ENCODE measurements around the gene ZNF618.

GRCh38 chr9:114078021-114078780, 202.1 kb downstream of the ZNF618 start, which contains the start of gene AMBP:
- TF ChIP-seq, protein P1, sequence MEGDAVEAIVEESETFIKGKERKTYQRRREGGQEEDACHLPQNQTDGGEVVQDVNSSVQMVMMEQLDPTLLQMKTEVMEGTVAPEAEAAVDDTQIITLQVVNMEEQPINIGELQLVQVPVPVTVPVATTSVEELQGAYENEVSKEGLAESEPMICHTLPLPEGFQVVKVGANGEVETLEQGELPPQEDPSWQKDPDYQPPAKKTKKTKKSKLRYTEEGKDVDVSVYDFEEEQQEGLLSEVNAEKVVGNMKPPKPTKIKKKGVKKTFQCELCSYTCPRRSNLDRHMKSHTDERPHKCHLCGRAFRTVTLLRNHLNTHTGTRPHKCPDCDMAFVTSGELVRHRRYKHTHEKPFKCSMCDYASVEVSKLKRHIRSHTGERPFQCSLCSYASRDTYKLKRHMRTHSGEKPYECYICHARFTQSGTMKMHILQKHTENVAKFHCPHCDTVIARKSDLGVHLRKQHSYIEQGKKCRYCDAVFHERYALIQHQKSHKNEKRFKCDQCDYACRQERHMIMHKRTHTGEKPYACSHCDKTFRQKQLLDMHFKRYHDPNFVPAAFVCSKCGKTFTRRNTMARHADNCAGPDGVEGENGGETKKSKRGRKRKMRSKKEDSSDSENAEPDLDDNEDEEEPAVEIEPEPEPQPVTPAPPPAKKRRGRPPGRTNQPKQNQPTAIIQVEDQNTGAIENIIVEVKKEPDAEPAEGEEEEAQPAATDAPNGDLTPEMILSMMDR (IDR thresholded peaks at IDR 0.05), result no peak
- no peak for TF ChIP-seq POLR2AphosphoS5 (IDR thresholded peaks at IDR 0.05)
